IPS-20b (cell line): ENCODE measurements around the gene OXER1.

ENCODE experiments used
- H3K27ac ChIP-seq: one replicate; pipeline ENCODE4 v1.5.1; 2013; ENCODE audit warnings: low read length
- H3K27me3 ChIP-seq: 2 replicates; pipeline ENCODE4 v1.6.1; 2013; ENCODE audit warnings: mild to moderate bottlenecking, low read length, inconsistent platforms; ENCODE audit not compliant: insufficient read depth
- H3K36me3 ChIP-seq: 2 replicates; pipeline ENCODE4 v1.6.1; 2013; ENCODE audit warnings: low read depth, mild to moderate bottlenecking, inconsistent platforms, low read length, moderate library complexity; ENCODE audit not compliant: insufficient read depth
- H3K4me1 ChIP-seq: 2 replicates; pipeline ENCODE4 v1.6.1; 2013; ENCODE audit warnings: mild to moderate bottlenecking, control low read depth, inconsistent platforms, low read length, moderate library complexity; ENCODE audit not compliant: insufficient read depth
- H3K4me3 ChIP-seq: 2 replicates; pipeline ENCODE4 v1.5.1; 2013; ENCODE audit warnings: mild to moderate bottlenecking, low read length, inconsistent platforms
- H3K9ac ChIP-seq: 2 replicates; pipeline ENCODE4 v1.6.1; 2013; ENCODE audit warnings: low read depth, mild to moderate bottlenecking, inconsistent platforms, low read length, moderate library complexity
- H3K9me3 ChIP-seq: 2 replicates; pipeline ENCODE4 v1.6.1; 2013; ENCODE audit warnings: mild to moderate bottlenecking, low read depth, low read length, inconsistent platforms; ENCODE audit not compliant: insufficient read depth

The OXER1 gene

DNA sequence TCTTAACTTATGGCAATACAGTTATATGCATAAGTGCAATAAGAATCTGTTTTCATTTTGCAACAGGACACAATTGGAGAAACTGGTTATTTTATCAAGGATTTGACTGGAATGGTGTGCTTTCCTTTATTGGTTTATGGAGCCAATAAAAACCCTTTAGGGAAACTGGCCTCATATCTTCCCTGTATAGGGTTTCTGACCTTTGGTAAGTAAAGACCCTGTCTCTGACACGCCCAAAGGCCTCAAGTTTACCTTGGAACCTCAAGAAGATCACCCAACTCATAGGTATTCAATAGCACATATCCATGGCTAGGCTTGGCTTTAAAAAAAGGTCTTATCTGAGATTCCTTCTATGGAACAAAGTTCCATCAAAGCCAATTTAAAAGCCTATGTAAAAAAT, 17.2 kb upstream of the OXER1 start:
- Histone ChIP-seq H3K4me3 (no peak overlapping the region), H3K27me3 (no peaks in the 10 kb centered on the region), H3K4me1 (no peaks in the 10 kb centered on the region), H3K9me3 (peaks cover 50% of the 10 kb centered on the region), H3K36me3 (no peaks in the 10 kb centered on the region), H3K9ac (no peak overlapping the region), H3K27ac (no peak overlapping the region)

DNA sequence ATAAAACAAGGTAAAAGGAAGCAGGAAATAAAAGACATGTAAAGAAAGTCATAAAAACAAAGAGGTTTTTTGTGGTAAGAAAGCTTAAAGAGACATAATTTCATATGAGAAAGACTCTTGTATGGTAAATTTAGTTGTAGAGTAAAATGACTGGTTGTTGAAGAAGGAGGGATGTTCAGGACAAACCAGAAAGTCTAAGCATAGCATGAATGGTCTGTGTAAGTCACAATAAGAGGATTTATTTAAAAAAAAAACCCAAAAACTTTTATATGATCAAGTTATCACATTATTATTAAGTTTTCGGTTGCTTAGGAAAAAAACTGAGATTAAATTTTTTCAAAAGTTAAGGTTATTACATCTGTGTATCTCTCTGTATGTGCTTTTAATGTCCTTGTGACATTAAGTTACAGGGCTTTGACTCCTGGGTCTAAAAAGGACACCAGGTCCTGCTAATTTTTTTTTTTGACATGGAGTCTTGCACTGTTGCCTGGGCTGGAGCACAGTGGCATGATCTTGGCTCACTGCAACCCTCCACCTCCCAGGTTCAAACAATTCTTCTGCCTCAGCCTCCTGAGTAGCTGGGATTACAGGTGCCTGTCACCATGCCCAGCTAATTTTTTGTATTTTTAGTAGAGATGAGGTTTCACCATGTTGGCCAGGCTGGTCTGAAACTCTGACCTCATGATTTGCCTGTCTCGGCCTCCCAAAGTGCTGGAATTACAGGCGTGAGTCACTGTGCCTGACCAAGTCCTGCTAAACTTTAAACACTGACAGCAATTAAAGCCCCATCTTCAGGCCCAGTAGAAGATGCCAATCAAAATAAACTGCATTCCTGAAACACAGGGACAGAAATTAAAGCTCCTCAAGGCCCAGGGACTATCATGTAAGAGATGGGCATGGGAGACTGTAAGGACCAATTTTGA, 14.2 kb upstream of the OXER1 start:
- peaks cover 50% of the 10 kb centered on the region for H3K9me3 ChIP-seq
- H3K4me3 ChIP-seq = no peak overlapping the region
- no peak overlapping the region for H3K27ac ChIP-seq
- no peaks in the 10 kb centered on the region for H3K36me3 ChIP-seq
- H3K4me1 ChIP-seq = peaks cover 11% of the 10 kb centered on the region; the same call in 1 of the 2 replicates
- H3K9ac ChIP-seq = no peak overlapping the region
- no peaks in the 10 kb centered on the region for H3K27me3 ChIP-seq

DNA sequence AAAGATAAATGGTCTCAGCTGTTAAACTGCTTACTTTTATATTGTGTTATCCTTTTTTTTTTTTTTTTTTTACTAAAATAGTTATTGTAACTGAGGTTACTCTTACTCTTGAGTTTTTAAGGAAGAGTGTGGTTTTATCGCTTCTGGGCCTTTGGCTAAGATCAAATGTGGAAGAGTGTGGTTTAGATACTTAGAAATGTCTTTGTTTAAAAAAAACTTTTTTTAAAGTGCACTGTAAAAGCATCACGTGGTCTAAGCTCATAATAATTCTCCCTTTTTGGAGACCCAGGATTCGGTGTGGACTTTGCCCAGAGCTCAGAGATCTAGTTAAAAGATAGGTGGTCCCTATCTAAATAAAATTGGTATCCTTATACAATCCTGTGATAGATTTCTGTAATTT, 11.9 kb upstream of the OXER1 start:
- peaks cover 15% of the 10 kb centered on the region; the same call in 1 of the 2 replicates for H3K4me1 ChIP-seq
- H3K27me3 ChIP-seq = no peaks in the 10 kb centered on the region
- no peak overlapping the region for H3K9ac ChIP-seq
- H3K27ac ChIP-seq = no peak overlapping the region
- peaks cover 39% of the 10 kb centered on the region for H3K9me3 ChIP-seq
- H3K4me3 ChIP-seq = no peak overlapping the region
- H3K36me3 ChIP-seq = no peaks in the 10 kb centered on the region

DNA sequence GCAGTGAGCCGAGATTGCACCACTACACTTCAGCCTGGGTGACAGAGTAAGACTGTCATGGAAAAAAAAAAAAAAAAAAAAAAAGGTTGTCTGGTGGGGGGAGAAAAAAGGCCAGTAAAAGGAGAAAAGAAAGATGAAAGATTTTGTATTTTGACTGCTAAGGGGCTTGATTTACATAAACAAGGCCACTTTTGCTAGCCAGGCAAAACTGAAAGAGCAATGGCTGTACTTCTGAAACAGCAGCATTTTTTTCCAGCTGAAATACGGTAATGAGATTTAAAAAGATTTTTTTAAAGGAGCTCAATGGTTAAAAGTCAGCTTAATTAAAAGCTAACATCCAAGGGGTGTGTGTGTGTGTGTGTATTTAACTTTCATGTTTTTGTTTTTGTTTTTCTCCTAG, 11.3 kb upstream of the OXER1 start:
- H3K4me1 ChIP-seq = peaks cover 15% of the 10 kb centered on the region; the same call in 1 of the 2 replicates
- no peak overlapping the region for H3K27ac ChIP-seq
- H3K27me3 ChIP-seq = no peaks in the 10 kb centered on the region
- H3K9me3 ChIP-seq = peaks cover 34% of the 10 kb centered on the region
- no peak overlapping the region for H3K9ac ChIP-seq
- H3K4me3 ChIP-seq = no peak overlapping the region
- no peaks in the 10 kb centered on the region for H3K36me3 ChIP-seq

DNA sequence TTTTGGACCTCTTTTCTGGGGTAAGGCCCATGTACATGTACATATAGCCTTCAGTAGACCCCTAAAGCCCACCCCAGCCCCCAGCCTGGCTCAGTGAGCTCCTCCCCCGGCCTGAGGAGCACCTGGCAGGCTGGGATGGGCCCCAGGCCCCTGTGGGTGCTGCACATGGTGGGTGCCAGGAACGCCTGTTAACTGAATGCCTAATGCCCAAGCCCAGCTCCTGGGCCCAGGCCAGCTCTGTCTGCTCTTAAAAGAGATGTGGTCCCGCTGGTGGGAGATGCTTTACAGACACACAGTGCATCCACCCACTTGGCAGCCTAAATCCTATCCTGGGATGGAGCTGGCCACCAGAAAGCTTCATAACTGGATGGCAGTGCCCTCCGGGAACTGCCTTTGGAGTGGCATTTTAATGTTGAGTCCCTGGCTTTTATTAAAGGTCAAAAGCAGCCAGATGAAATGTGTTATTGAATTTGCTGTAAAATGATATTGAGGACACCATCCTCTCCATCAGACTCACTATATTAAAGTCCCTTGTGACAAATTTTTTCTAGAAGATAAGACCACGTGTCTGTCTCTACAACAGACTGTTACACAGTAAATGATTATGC, 7.7 kb upstream of the OXER1 start:
- H3K4me1 ChIP-seq = peaks cover 15% of the 10 kb centered on the region; the same call in 1 of the 2 replicates
- no peak overlapping the region for H3K4me3 ChIP-seq
- peaks cover 2% of the 10 kb centered on the region; the same call in 1 of the 2 replicates for H3K9me3 ChIP-seq
- H3K27ac ChIP-seq = no peak overlapping the region
- no peaks in the 10 kb centered on the region for H3K36me3 ChIP-seq
- H3K9ac ChIP-seq = no peak overlapping the region
- H3K27me3 ChIP-seq = no peaks in the 10 kb centered on the region

DNA sequence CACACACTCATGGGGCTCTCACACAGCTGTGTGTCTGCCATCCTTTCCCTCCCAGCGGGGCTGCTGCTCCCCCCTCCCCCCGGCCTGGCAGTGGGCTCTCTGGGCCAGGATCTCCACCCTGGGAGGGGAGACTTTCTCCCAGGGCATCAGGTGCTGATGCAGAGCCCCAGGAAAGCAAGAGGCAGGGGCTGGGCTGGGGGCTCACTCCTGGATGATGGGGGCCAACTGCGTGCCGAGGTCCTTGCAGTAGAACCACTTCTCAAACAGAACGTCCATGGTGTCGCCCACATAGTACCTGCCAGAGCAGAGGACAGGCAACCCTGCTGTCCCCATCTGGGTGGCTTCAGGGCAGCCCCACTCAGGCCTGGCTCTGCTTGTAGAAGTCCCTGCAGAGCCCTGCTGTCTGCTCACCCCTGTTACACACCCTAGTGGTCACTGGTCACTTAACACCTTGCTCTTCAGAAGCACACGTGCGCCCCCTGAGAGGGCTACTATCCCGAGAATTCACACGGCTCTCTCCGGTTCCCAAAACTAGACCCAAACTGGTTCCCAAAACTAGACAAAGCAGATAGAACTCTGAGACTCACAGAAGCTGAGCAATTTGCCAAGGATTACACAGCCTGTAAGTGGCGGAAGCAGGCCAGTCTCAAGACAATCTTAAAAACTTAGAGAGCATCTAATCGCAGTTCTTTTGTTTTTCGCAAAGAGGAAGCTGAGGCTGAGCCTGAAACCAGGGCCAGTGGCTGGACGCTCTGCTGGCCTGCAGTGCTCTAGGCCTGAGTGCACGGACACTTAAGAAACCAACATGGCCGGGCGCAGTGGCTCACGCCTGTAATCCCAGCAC, 6.6 kb upstream of the OXER1 start:
- no peak overlapping the region for H3K4me3 ChIP-seq
- no peaks in the 10 kb centered on the region for H3K9me3 ChIP-seq
- peaks cover 15% of the 10 kb centered on the region; the same call in 1 of the 2 replicates for H3K4me1 ChIP-seq
- H3K36me3 ChIP-seq = no peaks in the 10 kb centered on the region
- H3K27me3 ChIP-seq = no peaks in the 10 kb centered on the region
- H3K9ac ChIP-seq = no peak overlapping the region
- H3K27ac ChIP-seq = no peak overlapping the region

DNA sequence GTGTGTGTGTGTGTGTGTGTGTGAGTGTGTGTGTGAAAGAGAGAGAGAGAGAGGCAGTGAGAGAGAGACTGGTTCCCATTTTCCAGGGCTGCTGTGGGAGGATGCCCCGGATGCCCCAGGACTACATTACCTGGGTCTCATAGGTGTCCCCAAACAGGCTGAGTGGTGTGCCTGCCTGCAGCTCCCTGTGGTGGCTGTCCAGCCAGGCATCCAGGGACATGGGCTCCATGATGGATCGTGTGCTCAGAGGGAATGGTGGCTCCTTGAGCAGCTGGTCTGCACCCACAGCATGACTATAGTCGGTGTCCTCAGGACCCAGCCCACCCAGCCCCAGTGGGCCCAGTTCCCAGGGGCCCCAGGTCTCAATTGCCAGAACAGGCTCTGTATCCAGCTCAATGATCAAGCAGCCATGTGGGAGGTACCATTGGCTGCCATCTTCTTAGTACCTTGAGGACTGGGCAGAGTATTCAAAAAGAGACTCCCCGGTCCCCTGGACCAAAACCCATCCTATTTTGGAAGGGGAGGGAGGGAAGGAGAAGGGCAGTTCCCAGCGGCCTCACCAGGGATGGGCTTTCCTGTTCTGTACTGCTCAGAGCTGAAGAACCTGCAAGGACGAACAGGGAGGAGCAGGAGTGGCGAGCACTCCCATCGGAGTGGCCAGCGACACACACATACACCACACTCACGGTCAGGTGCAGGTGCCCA, 5.8 kb upstream of the OXER1 start:
- Histone ChIP-seq H3K27ac (no peak overlapping the region), H3K9me3 (no peaks in the 10 kb centered on the region), H3K4me1 (peaks cover 15% of the 10 kb centered on the region; the same call in 1 of the 2 replicates), H3K36me3 (no peaks in the 10 kb centered on the region), H3K4me3 (no peak overlapping the region), H3K27me3 (no peaks in the 10 kb centered on the region), H3K9ac (no peak overlapping the region)

DNA sequence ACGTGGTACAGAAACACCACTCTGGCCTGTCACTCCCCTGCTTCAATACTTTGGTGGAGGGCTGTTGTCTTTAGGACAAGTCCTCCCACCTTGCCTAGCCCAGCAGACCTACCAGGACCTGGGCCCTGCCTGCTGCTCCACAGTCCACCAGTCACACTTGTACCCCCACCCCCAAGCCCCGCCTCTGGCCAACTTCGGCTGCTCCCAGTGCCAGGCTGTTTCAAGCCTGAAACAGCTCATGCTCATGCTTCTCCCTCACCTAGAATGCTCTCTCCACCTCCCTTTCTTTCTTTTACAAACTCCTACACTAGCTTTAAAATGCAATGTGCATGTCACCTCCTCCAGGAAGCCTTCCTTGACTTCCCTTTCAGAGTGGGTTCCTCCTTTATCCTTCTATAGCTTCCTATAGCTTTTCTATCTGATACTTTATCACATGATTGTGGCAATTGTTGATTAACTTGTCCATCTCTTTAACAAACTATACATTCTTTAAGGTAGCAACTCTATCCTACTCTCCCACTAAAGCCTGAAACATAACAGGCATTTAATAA, 4.8 kb upstream of the OXER1 start:
- no peak overlapping the region for H3K9ac ChIP-seq
- peaks cover 7% of the 10 kb centered on the region; the same call in 1 of the 2 replicates for H3K4me1 ChIP-seq
- H3K36me3 ChIP-seq = no peaks in the 10 kb centered on the region
- H3K27me3 ChIP-seq = no peaks in the 10 kb centered on the region
- no peak overlapping the region for H3K27ac ChIP-seq
- H3K9me3 ChIP-seq = no peaks in the 10 kb centered on the region
- H3K4me3 ChIP-seq = no peak overlapping the region

DNA sequence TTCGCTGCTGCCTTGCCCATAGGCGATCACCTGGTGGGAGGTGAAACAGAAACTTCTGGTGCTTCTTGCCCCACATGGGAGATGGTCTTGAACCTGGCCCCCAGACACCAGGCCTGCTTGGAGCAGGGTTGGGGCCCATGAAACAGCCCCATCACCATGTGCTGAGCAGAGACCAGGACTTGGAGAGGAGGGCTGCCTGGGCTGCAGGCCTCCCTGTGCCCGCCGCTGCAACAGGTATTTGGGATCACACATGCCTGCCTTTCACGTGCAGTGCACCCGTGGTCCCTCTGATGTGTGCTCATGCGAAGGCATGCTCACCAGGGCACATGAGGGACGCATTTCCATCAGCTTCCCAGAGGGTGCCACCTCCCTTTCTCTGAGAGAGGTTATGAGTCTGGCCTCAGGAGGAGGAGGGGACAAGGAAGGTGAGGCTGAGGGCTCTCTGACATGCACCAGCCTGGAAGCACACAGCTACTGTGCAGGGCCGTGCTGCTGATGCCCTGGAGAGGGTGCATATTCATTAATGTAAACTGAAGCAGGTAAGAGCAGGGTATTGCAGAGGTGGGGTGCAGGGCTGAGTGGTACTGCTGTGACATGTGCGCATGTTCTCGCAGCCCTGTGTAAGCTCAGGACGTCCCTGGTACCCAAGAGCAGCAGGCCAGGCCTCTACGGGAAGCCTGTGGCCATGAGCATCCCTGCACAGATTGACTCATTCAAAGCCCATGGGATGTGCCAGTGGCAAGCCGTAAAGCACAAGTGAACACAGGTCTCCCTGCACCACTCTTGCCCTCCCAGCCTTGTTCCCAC, 4.2 kb upstream of the OXER1 start:
- Histone ChIP-seq H3K27ac (no peak overlapping the region), H3K36me3 (no peaks in the 10 kb centered on the region), H3K27me3 (no peaks in the 10 kb centered on the region), H3K4me3 (no peak overlapping the region), H3K9me3 (no peaks in the 10 kb centered on the region), H3K4me1 (peaks cover 4% of the 10 kb centered on the region; the same call in 1 of the 2 replicates), H3K9ac (no peak overlapping the region)

DNA sequence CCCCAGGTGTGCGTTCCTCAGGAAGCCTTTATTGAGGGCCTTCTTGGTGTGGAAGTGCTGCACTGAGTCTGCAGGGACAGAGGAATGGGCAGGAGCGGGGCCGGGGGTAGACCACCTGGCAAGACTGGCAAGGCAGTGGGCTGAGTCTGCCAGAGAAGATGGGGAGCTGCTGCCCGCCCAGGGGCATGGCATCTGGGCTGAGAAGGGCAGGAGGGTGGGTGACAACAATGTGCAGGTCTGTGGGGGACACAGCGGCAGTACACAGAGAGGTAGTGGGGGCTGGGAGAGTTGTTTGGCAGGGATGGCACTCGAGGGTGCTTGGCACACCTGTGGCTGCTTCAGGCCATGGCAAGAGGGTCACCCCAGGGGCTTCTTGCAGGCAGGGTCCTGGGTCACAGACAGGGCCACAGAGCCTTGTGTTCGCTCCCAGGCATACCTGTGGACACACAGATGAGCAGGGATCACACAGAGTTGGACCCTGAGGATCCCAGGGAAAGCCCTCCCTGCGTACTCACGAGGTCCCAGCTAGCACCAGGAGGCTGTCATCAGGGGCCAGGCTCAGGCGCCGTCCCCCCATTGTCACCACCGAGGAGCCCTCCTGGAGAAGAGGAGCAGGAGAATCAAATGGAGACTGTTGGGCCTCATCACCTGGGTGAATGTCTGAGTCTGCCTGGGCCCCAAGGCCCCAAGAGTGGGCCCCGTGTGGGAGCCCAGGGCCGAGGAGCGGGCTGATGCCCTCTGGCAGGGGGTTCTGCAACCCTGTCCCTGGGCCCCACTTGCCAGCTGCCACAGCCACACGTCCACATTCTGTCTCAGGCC, 3.4 kb upstream of the OXER1 start:
- no peaks in the 10 kb centered on the region for H3K36me3 ChIP-seq
- H3K9me3 ChIP-seq = no peaks in the 10 kb centered on the region
- H3K4me3 ChIP-seq = no peak overlapping the region
- no peak overlapping the region for H3K9ac ChIP-seq
- H3K4me1 ChIP-seq = no peaks in the 10 kb centered on the region
- no peaks in the 10 kb centered on the region for H3K27me3 ChIP-seq
- H3K27ac ChIP-seq = no peak overlapping the region
